H1 (cell line): Measurements from ENCODE around the gene C1orf174. TPM values are rescaled to one million over a fixed set of nuclear protein-coding genes. Genes with fewer than 3 reads are reported as not detected.

ENCODE experiments used
- CTCF ChIA-PET: fragments of 300-600 bp; sonication (Branson Sonifier 250); formaldehyde crosslinking; loops from one replicate; lab custom pipeline; 2021; ENCODE audit not compliant: partially characterized antibody; lab: Charles Lee
- POLR2A ChIA-PET: fragments of 300-600 bp; sonication (Branson Sonifier 250); formaldehyde crosslinking; loops from one replicate; lab custom pipeline; 2021; ENCODE audit warnings: inconsistent platforms; ENCODE audit not compliant: partially characterized antibody; lab: Charles Lee
- DNase-seq, 2 experiments: peaks; one replicate each; pipeline versions ENCODE4 v3.0.0 to v3.0.0-alpha.2; 2010 to 2022; ENCODE audit warnings: low spot score in 2 of 2, low read depth in 1 of 2, mixed read lengths in 1 of 2
- FAIRE-seq: peaks from 2 replicates; lab custom pipeline; 2011; peaks lifted over from hg19 to GRCh38; lab: Jason Lieb, UNC
- H2AFZ ChIP-seq: 2 replicates; pipeline ENCODE4 v1.8.1; 2012; ENCODE audit warnings: low read length, inconsistent platforms
- H2AK5ac ChIP-seq: 2 replicates; pipeline ENCODE4 v1.6.1; 2013; ENCODE audit warnings: low read depth, low read length
- H2BK120ac ChIP-seq: replicated peaks from 2 replicates; pipeline ENCODE3; 2013; ENCODE audit warnings: low read depth, low read length, inconsistent platforms
- H2BK12ac ChIP-seq: 2 replicates; pipeline ENCODE4 v1.6.1; 2013; ENCODE audit warnings: low read depth, low read length
- H2BK15ac ChIP-seq: 2 replicates; pipeline ENCODE4 v1.6.1; 2013; ENCODE audit warnings: low read length
- H2BK20ac ChIP-seq: 2 replicates; pipeline ENCODE4 v1.6.1; 2013; ENCODE audit warnings: low read length
- H2BK5ac ChIP-seq: 2 replicates; pipeline ENCODE4 v1.6.1; 2013; ENCODE audit warnings: low read depth, low read length
- H3K14ac ChIP-seq: 2 replicates; pipeline ENCODE4 v1.6.1; 2013; ENCODE audit warnings: inconsistent platforms; ENCODE audit not compliant: insufficient read length
- H3K18ac ChIP-seq: 2 replicates; pipeline ENCODE4 v1.6.1; 2013; ENCODE audit warnings: low read length; ENCODE audit errors: extremely low read depth
- H3K23ac ChIP-seq: 2 replicates; pipeline ENCODE4 v1.6.1; 2013; ENCODE audit warnings: inconsistent platforms; ENCODE audit not compliant: insufficient read length
- H3K23me2 ChIP-seq: 2 replicates; pipeline ENCODE4 v1.6.1; 2013; ENCODE audit warnings: low read depth, low read length
- H3K27ac ChIP-seq: 2 replicates; pipeline ENCODE4 v1.6.1; 2011; ENCODE audit warnings: low read depth, low read length, inconsistent platforms
- H3K27me3 ChIP-seq, 4 experiments: replicated peaks in 1 of 4; 1 replicate in 1 of 4; 2 replicates in 3 of 4; pipeline versions ENCODE4 v1.6.1 to v1.8.1; 2011 to 2013; ENCODE audit warnings: low read length in 3 of 4, mild to moderate bottlenecking in 3 of 4, inconsistent platforms in 2 of 4, mixed read lengths in 2 of 4, moderate library complexity in 1 of 4; ENCODE audit not compliant: control insufficient read depth in 3 of 4, insufficient read depth in 3 of 4; ENCODE audit errors: extremely low read depth in 1 of 4
- H3K36me3 ChIP-seq, 4 experiments: 2 replicates each; pipeline versions ENCODE4 v1.6.1 to v1.8.1; 2011 to 2013; ENCODE audit warnings: mild to moderate bottlenecking in 4 of 4, low read length in 3 of 4, moderate library complexity in 2 of 4, control low read depth in 1 of 4, inconsistent platforms in 1 of 4; ENCODE audit not compliant: insufficient read depth in 4 of 4, control insufficient read depth in 2 of 4
- H3K4ac ChIP-seq: replicated peaks from 2 replicates; pipeline ENCODE3; 2013; ENCODE audit warnings: low read length, low read depth, mixed read lengths, inconsistent platforms; ENCODE audit not compliant: insufficient read length
- H3K4me1 ChIP-seq, 4 experiments: replicated peaks in 1 of 4; 1 replicate in 1 of 4; 2 replicates in 3 of 4; pipeline versions ENCODE4 v1.6.1 to v1.8.1; 2011 to 2013; ENCODE audit warnings: low read length in 3 of 4, inconsistent platforms in 2 of 4, mixed read lengths in 1 of 4; ENCODE audit not compliant: insufficient read depth in 4 of 4, control insufficient read depth in 3 of 4
- H3K4me2 ChIP-seq, 2 experiments: 2 replicates each; pipeline versions ENCODE4 v1.6.1 to v1.8.1; 2011 to 2013; ENCODE audit warnings: low read depth in 2 of 2, low read length in 2 of 2, control low read depth in 1 of 2, inconsistent platforms in 1 of 2, mild to moderate bottlenecking in 1 of 2; ENCODE audit not compliant: insufficient read depth in 1 of 2
- H3K4me3 ChIP-seq, 4 experiments: fragments of 200-600, 300-600 bp in 1 of 4; sonication (generic), shearing (Covaris generic), sonication (Bioruptor Twin) in 1 of 4; 2 replicates each; pipeline versions ENCODE4 v1.5.1 to v1.8.1; 2011 to 2016; ENCODE audit warnings: low read length in 4 of 4, low read depth in 3 of 4, control low read depth in 2 of 4, inconsistent platforms in 2 of 4, mild to moderate bottlenecking in 2 of 4, mixed read lengths in 1 of 4, moderate library complexity in 1 of 4; ENCODE audit not compliant: insufficient read depth in 2 of 4; ENCODE audit errors: extremely low read depth in 1 of 4
- H3K56ac ChIP-seq: replicated peaks from 2 replicates; pipeline ENCODE3; 2013; ENCODE audit warnings: low read depth, mild to moderate bottlenecking, mixed read lengths, low read length, inconsistent platforms; ENCODE audit not compliant: insufficient read length
- H3K79me1 ChIP-seq: 2 replicates; pipeline ENCODE4 v1.6.1; 2013; ENCODE audit warnings: low read depth, low read length, control low read depth
- H3K79me2 ChIP-seq, 2 experiments: 2 replicates each; pipeline versions ENCODE4 v1.6.1 to v1.8.1; 2012 to 2013; ENCODE audit warnings: low read length in 2 of 2, mild to moderate bottlenecking in 2 of 2, inconsistent platforms in 1 of 2; ENCODE audit not compliant: insufficient read depth in 2 of 2, control insufficient read depth in 1 of 2
- H3K9ac ChIP-seq, 4 experiments: replicated peaks in 1 of 4; 1 replicate in 1 of 4; 2 replicates in 3 of 4; pipeline versions ENCODE4 v1.6.1 to v1.8.1; 2011 to 2013; ENCODE audit warnings: low read depth in 3 of 4, low read length in 3 of 4, control low read depth in 2 of 4, mild to moderate bottlenecking in 2 of 4, moderate library complexity in 2 of 4, inconsistent platforms in 1 of 4; ENCODE audit errors: extremely low read depth in 1 of 4
- H3K9me3 ChIP-seq, 2 experiments: 2 replicates each; pipeline versions ENCODE4 v1.6.1 to v1.8.1; 2012 to 2013; ENCODE audit warnings: mild to moderate bottlenecking in 2 of 2, moderate library complexity in 2 of 2, control low read depth in 1 of 2, inconsistent platforms in 1 of 2, low read depth in 1 of 2, low read length in 1 of 2, mixed read lengths in 1 of 2; ENCODE audit not compliant: insufficient read depth in 2 of 2
- H4K20me1 ChIP-seq, 2 experiments: replicated peaks in 1 of 2; 2 replicates each; pipeline versions ENCODE3 to v1.8.1; 2011 to 2013; ENCODE audit warnings: inconsistent platforms in 2 of 2, low read length in 2 of 2, mild to moderate bottlenecking in 1 of 2; ENCODE audit not compliant: insufficient read depth in 2 of 2, control insufficient read depth in 1 of 2
- H4K5ac ChIP-seq: 2 replicates; pipeline ENCODE4 v1.6.1; 2013; ENCODE audit warnings: low read length, low read depth, mixed read lengths, inconsistent platforms; ENCODE audit not compliant: insufficient read length
- H4K8ac ChIP-seq: 2 replicates; pipeline ENCODE4 v1.8.0; 2013; ENCODE audit warnings: mild to moderate bottlenecking, moderate library complexity, low read length, inconsistent platforms; ENCODE audit not compliant: insufficient read depth; ENCODE audit errors: extremely low read depth
- H4K91ac ChIP-seq: replicated peaks from 2 replicates; pipeline ENCODE3; 2013; ENCODE audit warnings: low read length, mixed read lengths, inconsistent platforms; ENCODE audit not compliant: insufficient read length
- BACH1 ChIP-seq: IDR thresholded peaks from 2 replicates; pipeline ENCODE4 v1.6.1; 2012; ENCODE audit warnings: low read length, improper control_type of control experiment
- POU5F1 ChIP-seq: IDR thresholded peaks from 2 replicates; pipeline ENCODE4 v1.6.1; 2011; ENCODE audit warnings: low read depth, mild to moderate bottlenecking, low read length, moderate library complexity
- SIN3A ChIP-seq, 2 experiments: IDR thresholded peaks in 1 of 2; conservative IDR thresholded peaks in 1 of 2; 2 replicates each; pipeline ENCODE4 v1.6.1; 2011 to 2012; ENCODE audit warnings: low read length in 2 of 2, improper control_type of control experiment in 1 of 2, low read depth in 1 of 2, mild to moderate bottlenecking in 1 of 2
- polyA plus RNA-seq, 7 experiments: library from polyadenylated mRNA; depleted of rRNA in 3 of 7; stranded (reverse) in 5 of 7; unstranded in 2 of 7; fragments of >200 nt in 5 of 7; fragments of 200-250 nt in 2 of 7; gene quantifications; 1 replicate in 5 of 7; 2 replicates in 1 of 7; 4 replicates in 1 of 7; pipeline versions ENCODE4 v1.2.1 to v1.2.3, GENCODE V29; 2011 to 2013; ENCODE audit warnings: missing spikeins in 2 of 7, mixed read lengths in 2 of 7
- total RNA-seq: library from RNA; stranded (reverse); fragmentation: NEBNext Ultra II Directional; extraction: Animal tissue kit (Norgen Biotek cat#: 25700); gene quantifications from 2 replicates; pipeline ENCODE4 v1.2.1, GENCODE V29; 2021

C1orf174 gene
- total and polyA plus RNA-seq, 2 of the 8 experiments (the other 6 are each of a cell fraction or from before 2014, with no cell fraction given): 28.4 to 32.4 TPM

- TF ChIP-seq SIN3A (conservative IDR thresholded peaks at IDR 0.05 in 1 of 2, IDR thresholded peaks at IDR 0.05 in 1 of 2; ENCODE audit: low read depth in 1 of 2, low read length in 2 of 2) (no peak), BACH1 (no peak), POU5F1 (no peak)
- Histone ChIP-seq H3K4me3 (no peak overlapping the region), H3K27ac (no peak overlapping the region), H3K9me3 (peaks cover 0 to 4% of the 10 kb centered on the region in 2 experiments; a peak in 1 of 4 replicates), H3K56ac (peak overlapping the region; percentile 50), H3K14ac (no peak overlapping the region), H2BK12ac (no peak overlapping the region), H3K79me1 (peaks cover 4% of the 10 kb centered on the region; the same call in 1 of the 2 replicates), H2BK15ac (no peak overlapping the region), H4K20me1 (peaks cover 0 to 12% of the 10 kb centered on the region in 2 experiments), H3K4me1 (peaks cover 0 to 3% (median 0%) of the 10 kb centered on the region in 4 experiments; a peak in 1 of 7 replicates), H4K8ac (no peak overlapping the region), H4K5ac (no peak overlapping the region), H3K23me2 (peaks cover 16% of the 10 kb centered on the region; the same call in 1 of the 2 replicates), H2AFZ (no peak overlapping the region), H3K4me2 (no peak overlapping the region), H3K23ac (no peak overlapping the region), H2BK5ac (no peak overlapping the region), H4K91ac (no peak overlapping the region), H3K4ac (no peak overlapping the region), H2BK20ac (no peak overlapping the region), H3K79me2 (no peaks in the 10 kb centered on the region), H2BK120ac (no peak overlapping the region), H3K18ac (no peak overlapping the region), H3K36me3 (no peaks in the 10 kb centered on the region; a peak in 1 of 8 replicates), H3K9ac (no peak overlapping the region), H2AK5ac (no peak overlapping the region), H3K27me3 (peaks cover 0 to 8% (median 0%) of the 10 kb centered on the region in 4 experiments; a peak in 1 of 7 replicates)
- FAIRE-seq (no peak), DNase-seq (no peak)
- CTCF ChIA-PET: no interaction called here
- POLR2A ChIA-PET: no interaction called here
Observed at GRCh38 chr1:3926956-3927355, 26.9 kb upstream of the C1orf174 start.
